ENCODE results near the gene RAB24. TPM values are rescaled to one million over a fixed set of nuclear protein-coding genes. Genes with fewer than 3 reads are reported as not detected.

RAB24 gene
- total RNA-seq, 3 donors from 2014 or later (not counting 1 experiment from before 2014, with no cell fraction given): 42.5 to 55.4 (median 49.5) TPM

DNA sequence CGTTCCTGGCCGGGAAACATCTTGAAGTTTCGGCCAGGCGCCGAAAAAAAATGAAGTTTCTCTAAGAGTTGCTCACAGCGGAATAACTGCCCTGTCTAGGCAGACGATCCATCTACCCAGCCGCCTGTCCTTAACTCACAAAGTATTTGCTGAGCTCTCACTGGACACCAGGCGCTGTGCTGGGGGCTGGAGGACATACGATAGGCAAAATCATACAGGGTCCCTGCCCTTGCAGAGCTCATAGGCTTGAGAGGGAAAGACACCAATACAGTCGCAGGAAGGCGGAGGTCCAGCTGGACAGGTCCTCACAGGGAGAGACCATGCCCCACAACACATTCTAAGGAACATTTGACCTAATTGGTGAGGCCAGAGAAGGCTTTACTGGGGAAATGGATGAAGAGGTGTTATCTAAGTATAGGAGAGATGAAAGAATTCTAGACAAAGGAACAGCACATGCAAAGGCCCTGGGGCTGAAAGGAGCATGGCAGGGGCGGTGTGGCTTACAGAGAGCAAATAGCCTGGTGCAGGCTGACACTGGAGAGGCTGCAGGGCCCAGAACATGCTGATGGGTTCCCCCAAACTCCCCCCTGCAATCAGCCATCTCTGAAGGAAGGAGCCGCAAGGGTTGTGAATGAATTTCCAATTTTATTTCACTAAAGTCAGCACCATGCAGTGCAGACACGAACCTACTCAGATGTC lies 10.2 kb upstream of the RAB24 start:
- peaks cover 49% of the 10 kb centered on the region for H3K4me1 ChIP-seq (ENCODE audit: control insufficient read depth, insufficient read depth, low read length)
- intact Hi-C loops (cut with micrococcal nuclease): loop anchor here (5.0 kb wide), 1 partner anchor 44 kb away; the partner anchor contains the start of gene RGS14
- no peaks in the 10 kb centered on the region for H3K27me3 ChIP-seq (ENCODE audit: control insufficient read depth, insufficient read depth, low read length)
- DNase-seq (no peak), ATAC-seq (no peak)
- no peak overlapping the region for H3K27ac ChIP-seq (ENCODE audit: low read length)
- H3K9me3 ChIP-seq (ENCODE audit: control insufficient read depth, insufficient read depth, low read length): no peaks in the 10 kb centered on the region
- peaks cover 36 to 44% of the 10 kb centered on the region in 2 donors for H3K4me1 Mint-ChIP-seq
- H3K4me3 Mint-ChIP-seq: no peak overlapping the region
- H3K4me3 ChIP-seq (ENCODE audit: low read length): no peak overlapping the region
- TF ChIP-seq, protein P1, sequence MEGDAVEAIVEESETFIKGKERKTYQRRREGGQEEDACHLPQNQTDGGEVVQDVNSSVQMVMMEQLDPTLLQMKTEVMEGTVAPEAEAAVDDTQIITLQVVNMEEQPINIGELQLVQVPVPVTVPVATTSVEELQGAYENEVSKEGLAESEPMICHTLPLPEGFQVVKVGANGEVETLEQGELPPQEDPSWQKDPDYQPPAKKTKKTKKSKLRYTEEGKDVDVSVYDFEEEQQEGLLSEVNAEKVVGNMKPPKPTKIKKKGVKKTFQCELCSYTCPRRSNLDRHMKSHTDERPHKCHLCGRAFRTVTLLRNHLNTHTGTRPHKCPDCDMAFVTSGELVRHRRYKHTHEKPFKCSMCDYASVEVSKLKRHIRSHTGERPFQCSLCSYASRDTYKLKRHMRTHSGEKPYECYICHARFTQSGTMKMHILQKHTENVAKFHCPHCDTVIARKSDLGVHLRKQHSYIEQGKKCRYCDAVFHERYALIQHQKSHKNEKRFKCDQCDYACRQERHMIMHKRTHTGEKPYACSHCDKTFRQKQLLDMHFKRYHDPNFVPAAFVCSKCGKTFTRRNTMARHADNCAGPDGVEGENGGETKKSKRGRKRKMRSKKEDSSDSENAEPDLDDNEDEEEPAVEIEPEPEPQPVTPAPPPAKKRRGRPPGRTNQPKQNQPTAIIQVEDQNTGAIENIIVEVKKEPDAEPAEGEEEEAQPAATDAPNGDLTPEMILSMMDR (IDR thresholded peaks at IDR 0.05): no peak
- H3K36me3 Mint-ChIP-seq: no peaks in the 10 kb centered on the region
- H3K27me3 Mint-ChIP-seq (ENCODE audit: low read depth in 2 of 2): no peaks in the 10 kb centered on the region
- H3K36me3 ChIP-seq (ENCODE audit: control insufficient read depth, insufficient read depth, low read length): no peaks in the 10 kb centered on the region
- 97% methylated on average over 14 of the region's 15 CpGs for WGBS (ENCODE audit: insufficient coverage)
- H3K9me3 Mint-ChIP-seq: no peaks in the 10 kb centered on the region
- H3K27ac Mint-ChIP-seq: no peak overlapping the region

DNA sequence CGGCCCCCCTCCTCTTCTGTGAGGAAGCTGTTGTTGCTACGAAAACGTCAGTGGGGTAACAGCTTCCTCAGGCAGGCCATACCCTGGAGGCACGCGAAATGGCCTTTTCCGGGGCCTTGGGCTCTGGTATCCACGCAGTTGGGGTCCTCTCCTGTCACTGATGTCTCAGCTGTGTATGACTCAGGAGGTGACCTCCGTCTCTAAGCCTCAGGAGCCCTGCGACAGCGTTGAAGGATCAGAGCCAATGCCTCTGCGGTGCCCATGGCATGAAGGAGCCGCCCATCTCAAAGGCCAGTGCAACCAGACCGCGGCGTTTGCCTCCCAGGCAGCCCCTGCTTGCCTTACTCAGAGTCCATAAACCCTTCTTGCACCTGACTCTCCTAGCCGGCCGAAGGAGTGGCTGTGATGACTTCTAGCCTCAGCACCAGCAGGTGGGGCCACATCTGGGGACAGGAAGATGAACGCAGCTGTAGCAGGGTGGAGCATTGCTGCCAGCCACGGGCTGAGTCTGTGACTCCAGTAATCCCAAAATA lies 9.2 kb upstream of the RAB24 start:
- Histone ChIP-seq H3K27me3 (ENCODE audit: control insufficient read depth, insufficient read depth, low read length) (no peaks in the 10 kb centered on the region), H3K9me3 (ENCODE audit: control insufficient read depth, insufficient read depth, low read length) (no peaks in the 10 kb centered on the region), H3K36me3 (ENCODE audit: control insufficient read depth, insufficient read depth, low read length) (no peaks in the 10 kb centered on the region), H3K27ac (ENCODE audit: low read length) (no peak overlapping the region), H3K4me1 (ENCODE audit: control insufficient read depth, insufficient read depth, low read length) (peaks cover 53% of the 10 kb centered on the region), H3K4me3 (ENCODE audit: low read length) (peak overlapping the region; percentile 23)
- intact Hi-C loops (cut with micrococcal nuclease): loop anchor here (5.0 kb wide), 1 partner anchor 45 kb away; the partner anchor contains the start of gene RGS14
- H3K27ac Mint-ChIP-seq: peak overlapping the region; percentile 18 to 67
- TF ChIP-seq, protein P1 (IDR thresholded peaks at IDR 0.05): no peak
- H3K4me3 Mint-ChIP-seq: peak overlapping the region; percentile 86
- H3K27me3 Mint-ChIP-seq (ENCODE audit: low read depth in 2 of 2): no peaks in the 10 kb centered on the region
- H3K9me3 Mint-ChIP-seq: no peaks in the 10 kb centered on the region
- H3K4me1 Mint-ChIP-seq: peaks cover 29 to 39% of the 10 kb centered on the region in 2 donors
- ATAC-seq: peak; percentile 12 to 24 (median 22)
- 3% methylated on average over 19 of the region's 19 CpGs for WGBS (ENCODE audit: insufficient coverage)
- H3K36me3 Mint-ChIP-seq: no peaks in the 10 kb centered on the region
- peak in 1 of 2 donors; percentile 54 for DNase-seq

DNA sequence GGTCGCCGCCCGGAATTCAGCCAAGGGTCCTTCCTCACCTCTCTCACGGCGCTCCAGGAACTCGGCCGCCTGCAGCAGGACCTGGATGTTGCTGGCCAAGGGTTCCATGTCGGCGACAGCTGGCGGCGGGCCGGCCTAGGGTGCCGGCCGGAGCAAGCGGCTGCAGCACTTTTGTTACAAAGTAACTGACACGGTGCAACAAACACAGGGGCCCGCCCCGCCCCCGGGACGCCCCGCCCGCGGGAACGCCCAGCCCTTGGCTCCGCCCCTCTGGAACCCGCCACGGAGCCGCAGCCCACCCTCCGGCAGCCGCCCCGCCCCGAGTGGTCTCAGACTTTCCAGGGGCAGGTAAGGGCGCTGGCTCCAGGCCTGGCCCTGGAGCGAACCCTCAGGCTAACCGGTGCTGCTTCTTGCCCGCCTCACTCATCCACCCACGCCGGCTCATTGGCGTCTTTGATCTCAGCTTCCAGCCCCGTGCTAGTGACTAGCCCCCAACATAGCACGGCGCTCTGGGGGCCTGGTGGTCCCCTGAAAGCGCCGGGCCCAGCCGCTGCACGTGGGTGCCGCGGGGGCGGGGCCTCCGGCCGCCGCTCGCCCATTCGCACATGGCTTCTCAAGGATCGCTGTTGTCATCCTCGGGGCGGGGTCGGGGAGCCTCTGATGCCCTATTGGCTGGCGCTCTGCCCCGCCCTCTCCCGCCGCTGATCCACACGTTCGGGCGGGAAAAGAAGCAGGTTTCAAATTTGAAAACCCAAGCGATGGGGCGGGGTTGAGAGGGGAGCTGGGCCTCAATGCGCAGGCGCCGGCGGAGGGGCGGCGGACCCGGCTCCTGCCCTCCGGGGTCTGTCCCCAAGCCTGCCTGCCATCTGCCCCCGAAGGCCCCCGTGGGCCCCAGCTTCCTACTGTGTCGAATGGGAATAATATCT lies 8.5 kb upstream of the RAB24 start, which contains the start of gene MXD3:
Gene MXD3, minus strand, starts transcription at position 176 of the 926 bp plus-strand sequence. Its CDS starts 68 bp downstream, at position 108.
- H3K9me3 Mint-ChIP-seq: no peaks in the 10 kb centered on the region
- H3K4me1 ChIP-seq (ENCODE audit: control insufficient read depth, insufficient read depth, low read length): peaks cover 61% of the 10 kb centered on the region

More for the DNA sequence above, 8.5 kb upstream of the RAB24 start, which contains the start of gene MXD3:
- Mint-ChIP-seq H3K27me3 (ENCODE audit: low read depth in 2 of 2) (no peaks in the 10 kb centered on the region), H3K27ac (peak within 1 kb of the TSS; percentile 68 to 87), H3K36me3 (no peaks in the 10 kb centered on the region), H3K4me1 (peaks cover 30 to 40% of the 10 kb centered on the region in 2 donors), H3K4me3 (peak within 1 kb of the TSS; percentile 91)
- DNase-seq: peak; percentile 90 to 95
- no peaks in the 10 kb centered on the region for H3K27me3 ChIP-seq (ENCODE audit: control insufficient read depth, insufficient read depth, low read length)
- H3K4me3 ChIP-seq (ENCODE audit: low read length): peak within 1 kb of the TSS; percentile 51
- no peaks in the 10 kb centered on the region for H3K9me3 ChIP-seq (ENCODE audit: control insufficient read depth, insufficient read depth, low read length)
- peak; percentile 91 to 93 (median 92) for ATAC-seq
- intact Hi-C loops (cut with micrococcal nuclease): loop anchor here (5.0 kb wide), 1 partner anchor 45 kb away; the partner anchor contains the start of gene RGS14
- H3K36me3 ChIP-seq (ENCODE audit: control insufficient read depth, insufficient read depth, low read length): peaks cover 5% of the 10 kb centered on the region
- H3K27ac ChIP-seq (ENCODE audit: low read length): no peak within 1 kb of the TSS
- TF ChIP-seq, protein P1 (IDR thresholded peaks at IDR 0.05): no peak
- under 1% methylated on average over 78 of the region's 78 CpGs for WGBS (ENCODE audit: insufficient coverage)

Data from natural killer cell (primary cell).